OCI-LY1 (cell line): ENCODE measurements around the gene CELA3B.
"Not testable (repeated sequence)": the region's sequence is repeated elsewhere in the genome, so short reads cannot be mapped to it uniquely, and the experiment has no call there.

ENCODE experiments used
- CTCF ChIP-seq: fragments of 200-600 bp; sonication (generic), shearing (Covaris generic); IDR thresholded peaks from 2 replicates; pipeline ENCODE4 v1.5.1; 2017; ENCODE audit warnings: mild to moderate bottlenecking, antibody characterized with exemption, low read length, moderate library complexity, mixed read lengths
- EZH2 ChIP-seq: fragments of 200-600 bp; sonication (generic), shearing (Covaris generic); IDR thresholded peaks from 2 replicates; pipeline ENCODE4 v1.8.0; 2017; ENCODE audit warnings: borderline replicate concordance, mixed run types, mild to moderate bottlenecking, antibody characterized with exemption, low read length, moderate library complexity, mixed read lengths

- TF ChIP-seq CTCF, EZH2: not testable (repeated sequence)
Observed at GRCh38 chr1:21976703-21977239, at the start of gene CELA3B.
